GM18909 (cell line): ENCODE measurements around the gene ASPRV1.
A peak's percentile ranks its signal among the peaks of the same experiment; 100 is the strongest.

Experiments
- ATAC-seq: cut with Tn5 transposase; IDR thresholded peaks from one replicate; pipeline ENCODE4 v1.9.1; 2021; ENCODE audit warnings: mild to moderate bottlenecking; ENCODE audit not compliant: unreplicated experiment, poor library complexity

The ASPRV1 gene

DNA sequence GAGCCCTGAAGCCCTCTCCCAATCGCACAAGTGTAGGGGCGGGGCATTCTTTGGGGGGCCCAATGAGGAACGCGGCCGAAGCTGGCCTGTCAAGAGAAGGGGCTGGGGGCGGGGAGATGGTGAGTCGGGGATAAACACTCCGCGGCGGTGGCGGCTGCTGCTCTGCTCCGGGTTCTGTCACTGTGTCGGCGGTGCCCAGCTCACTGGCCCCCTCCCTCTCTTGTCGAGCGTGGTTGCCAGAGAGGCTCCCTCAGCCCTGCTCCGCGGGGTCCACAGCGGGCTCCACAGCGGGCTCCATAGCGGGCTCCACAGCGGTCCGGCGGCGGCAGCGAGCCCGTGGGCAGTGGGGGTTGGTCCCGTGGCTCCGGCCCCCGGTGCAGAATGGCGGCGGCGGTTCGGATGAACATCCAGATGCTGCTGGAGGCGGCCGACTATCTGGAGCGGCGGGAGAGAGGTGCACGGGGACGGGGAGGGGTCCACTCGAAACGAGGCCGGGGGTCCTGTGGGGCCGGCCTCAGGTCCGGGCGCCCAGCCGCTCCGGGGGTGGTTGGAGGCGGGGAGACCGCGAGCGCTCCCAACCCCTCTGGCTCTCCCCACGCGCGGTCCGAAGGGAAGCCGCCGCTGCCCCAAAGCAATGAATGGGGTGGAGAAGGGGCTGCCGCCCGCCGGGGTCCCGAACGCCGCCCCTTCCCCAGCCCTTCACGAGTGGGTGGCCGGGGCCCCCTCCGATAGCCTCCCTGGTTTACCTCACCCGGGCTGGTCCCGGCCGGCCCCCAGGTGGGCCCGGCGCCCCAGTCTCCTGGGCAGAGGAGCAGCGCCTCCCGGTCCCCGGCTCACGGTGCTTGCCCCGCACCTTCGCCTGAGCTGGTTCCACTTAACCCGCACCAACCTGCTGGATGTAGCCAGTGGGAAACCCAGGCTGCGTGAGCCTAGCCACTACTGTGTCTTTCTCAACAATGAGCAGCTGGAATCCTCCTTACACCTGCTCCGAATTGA is 46.2 kb downstream of the ASPRV1 start, which contains the start of gene MXD1:
MXD1 (plus strand) TSS at position 160 of the 996 bp plus-strand sequence; CDS start at position 382, 222 bp downstream.
- ATAC-seq = no peak

- ATAC-seq = peak; percentile 88
These were observed 47.1 kb downstream of the ASPRV1 start for GRCh38 chr2:69914164-69914949.

DNA sequence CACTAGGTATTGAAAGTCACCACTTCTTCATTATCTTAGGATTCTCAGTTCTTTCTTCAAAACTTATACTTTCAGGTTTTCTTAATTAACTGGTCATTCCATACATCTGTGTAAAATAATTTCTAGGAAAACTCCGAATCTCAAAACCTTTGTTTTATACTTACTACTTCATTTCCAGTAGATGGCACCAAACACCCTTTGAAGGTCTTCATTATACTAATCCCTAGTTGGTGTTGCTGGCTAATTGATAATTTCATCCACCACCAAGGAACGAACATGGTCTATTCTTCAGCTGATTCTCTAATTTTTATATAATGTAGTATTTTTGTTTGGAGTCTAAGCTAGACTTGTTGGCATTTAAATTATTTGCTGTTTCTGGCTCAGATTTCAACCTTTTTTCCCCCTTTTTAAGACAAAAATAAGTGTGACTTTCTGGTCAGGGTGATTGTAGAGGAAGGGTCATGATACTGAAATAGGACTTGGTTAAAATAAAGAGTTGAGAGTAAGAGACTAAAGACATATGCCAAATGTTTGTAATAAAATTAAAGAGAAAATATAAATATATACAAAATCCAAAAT is 49.4 kb downstream of the ASPRV1 start:
- no peak for ATAC-seq
